ENCODE measurements around the gene CGB1.
"Not testable (repeated sequence)": the region's sequence is repeated elsewhere in the genome, so short reads cannot be mapped to it uniquely, and the experiment has no call there.

The CGB1 gene

DNA sequence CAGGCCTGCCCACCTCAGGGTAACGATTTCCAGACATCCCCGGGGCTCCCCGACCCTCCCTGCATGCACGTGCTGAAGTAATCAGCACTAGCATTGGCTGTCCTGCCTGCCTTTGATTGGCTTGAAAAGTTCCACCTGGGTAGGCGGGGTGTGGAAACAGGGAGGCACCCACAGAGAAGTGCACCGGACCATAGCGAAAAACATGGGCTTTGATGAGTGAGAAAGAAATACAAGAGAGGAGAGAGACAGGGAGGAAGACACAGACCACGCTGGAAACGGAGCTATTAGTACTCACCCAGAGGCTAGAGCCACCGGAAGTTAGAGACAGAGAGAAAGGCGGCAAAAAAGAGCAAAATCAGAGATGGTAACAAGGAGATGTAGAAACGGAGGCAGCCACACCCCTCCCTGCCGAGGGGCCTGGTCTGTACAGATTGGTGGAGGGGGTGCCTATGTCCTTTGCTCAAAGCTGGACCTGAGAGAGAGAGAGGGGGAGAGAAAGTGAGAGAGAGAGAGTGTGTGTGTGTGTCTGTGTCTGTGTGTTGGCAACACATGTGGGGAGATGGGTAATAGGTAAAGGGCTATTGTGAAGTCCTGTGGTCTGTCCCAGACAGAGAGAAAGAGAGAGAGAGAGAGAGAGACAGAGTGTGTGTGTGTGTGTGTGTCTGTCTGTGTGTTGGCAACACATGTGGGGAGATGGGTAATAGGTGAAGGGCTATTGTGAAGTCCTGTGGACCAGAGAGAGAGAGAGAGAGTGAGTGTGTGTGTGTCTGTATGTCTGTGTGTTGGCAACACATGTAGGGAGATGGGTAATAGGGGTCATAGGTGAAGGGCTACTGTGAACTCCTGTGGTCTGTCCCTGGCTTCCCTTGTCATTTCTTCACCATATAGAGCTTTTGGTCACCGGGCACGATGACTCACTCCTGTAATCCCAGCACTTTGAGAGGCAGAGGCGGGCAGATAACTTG is 15.5 kb downstream of the CGB1 start:
- DNase-seq, result no peak

DNA sequence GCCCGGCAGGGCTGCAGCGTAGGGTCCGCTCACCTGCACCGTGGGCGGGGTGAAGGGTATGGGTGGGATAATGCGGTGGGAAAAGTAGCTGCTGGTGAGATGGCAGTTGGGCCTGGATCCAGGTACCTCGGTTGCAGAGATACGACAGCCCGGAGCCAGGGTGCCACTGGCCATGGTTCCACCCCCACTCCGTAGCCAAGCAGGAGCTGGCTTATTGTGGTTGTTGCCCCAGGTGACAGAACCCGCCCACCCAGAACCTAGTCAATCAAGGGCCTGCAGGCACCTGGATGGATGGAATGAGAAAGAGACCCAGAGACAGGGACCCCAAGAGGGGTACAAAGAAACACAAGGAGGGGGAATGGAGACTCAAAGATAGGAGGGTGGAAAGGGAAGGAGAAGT is 16.4 kb downstream of the CGB1 start:
- DNase-seq, result no peak

DNA sequence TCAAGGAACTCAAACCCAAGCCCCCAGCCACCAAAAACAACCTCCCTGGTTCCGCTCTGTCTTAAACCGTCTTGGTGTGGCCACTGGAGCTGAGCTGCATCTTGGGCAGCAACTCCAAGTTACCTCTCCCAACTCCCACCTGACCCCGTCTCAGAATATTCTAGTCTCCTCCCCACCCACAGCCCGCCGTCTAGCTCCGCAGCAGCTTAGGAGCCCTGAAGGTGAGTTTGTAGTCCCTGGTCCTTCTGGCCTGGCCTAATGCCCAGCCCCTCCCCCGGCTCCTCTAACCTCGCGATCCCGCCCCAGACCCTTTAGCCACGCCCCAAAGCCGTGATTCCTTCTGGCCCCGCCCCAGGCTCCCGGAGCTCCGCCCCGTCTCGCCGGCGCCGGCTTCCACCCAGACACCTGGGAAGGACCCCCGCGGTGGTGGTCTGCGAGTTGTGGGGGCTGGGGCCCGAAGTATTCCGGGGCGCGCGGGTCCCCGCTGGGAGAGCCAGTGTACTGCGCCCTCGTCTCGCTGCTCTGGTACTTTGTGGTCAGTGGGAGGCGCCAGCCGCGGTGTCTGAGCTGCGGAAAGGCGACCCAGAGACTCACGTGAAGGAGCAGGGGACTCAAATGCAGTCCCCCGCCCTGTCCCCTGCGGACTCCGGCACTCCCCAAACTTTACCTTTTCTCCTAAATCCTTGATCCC is 17.3 kb downstream of the CGB1 start:
- no peak for DNase-seq

DNA sequence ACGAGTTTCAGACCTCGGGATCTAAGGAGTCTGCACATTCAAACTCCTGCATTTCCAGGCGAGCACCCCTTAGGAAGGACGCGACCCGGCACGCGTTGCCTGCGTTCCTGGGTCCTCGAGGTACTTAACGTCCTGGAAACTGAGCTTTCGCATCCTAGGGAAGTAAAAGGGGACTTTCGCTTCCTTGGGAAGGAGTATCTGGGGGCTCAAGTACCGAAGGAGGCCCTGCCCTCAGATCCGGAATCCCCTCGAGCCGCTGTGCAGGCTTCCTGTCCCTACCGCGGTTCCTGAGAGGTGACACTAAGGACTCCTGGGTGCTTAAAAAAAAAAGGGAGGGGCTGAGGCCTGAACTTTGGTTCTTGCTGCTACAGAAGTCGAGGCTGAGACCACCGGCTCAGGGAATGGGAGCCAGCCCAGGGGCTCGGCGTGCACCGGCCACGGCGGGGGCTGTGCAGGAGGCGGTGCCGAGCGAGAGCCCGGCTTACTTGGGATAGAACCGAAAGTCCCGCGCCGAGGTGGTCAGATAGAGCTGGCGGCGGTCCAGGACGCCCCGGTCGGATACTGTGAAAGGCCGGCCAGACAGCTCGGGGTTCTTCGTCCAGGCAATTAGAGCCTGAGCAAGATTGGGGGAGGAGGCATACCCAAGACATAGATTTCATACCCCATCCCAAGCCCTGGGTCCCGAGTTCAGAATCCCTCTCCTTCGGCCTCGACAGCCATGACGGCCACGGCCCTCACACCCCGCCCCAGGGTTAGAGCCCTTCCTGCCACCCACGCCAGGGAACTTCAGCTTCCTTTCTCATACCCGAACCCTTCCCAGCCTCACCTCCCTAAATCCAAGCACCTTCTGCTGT is 18.1 kb downstream of the CGB1 start:
- not testable (repeated sequence) for DNase-seq

DNA sequence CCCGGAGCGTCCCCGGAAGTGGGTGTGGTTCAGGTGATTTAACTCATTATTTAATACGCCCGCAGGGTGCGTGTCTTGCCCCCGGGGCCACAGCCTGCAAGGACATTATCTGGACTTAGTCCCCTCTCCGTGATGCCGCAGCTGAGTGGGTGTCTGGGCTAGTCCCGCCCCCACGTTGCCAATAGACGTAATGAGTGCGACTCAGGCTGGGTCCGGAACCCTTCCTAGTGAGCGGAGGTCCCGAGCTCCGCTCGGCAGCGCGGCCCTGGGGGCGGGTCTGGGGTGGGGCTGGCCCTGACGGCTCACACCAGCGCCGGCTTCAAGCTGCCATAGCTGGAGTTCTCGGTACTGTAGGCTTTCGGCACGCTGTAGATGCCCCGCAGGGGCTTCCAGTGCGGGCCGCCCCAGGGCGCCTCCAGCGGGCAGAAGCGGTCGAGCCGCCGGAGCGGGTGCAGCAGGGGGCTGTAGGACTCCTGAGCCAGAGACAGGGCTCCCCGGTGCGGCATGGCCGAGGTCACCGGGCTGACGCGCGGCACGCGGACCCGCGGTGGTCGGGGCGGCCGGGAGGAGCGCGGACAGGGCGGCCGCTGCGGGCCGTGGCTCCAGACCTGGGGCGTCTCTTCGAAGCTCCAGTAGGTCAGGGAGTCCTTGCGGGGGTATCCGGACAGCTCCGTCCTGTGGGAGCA is 18.9 kb downstream of the CGB1 start:
- no peak for DNase-seq

GRCh38 chr19:49017041-49017665 is 19.5 kb downstream of the CGB1 start, which contains the start of gene LHB:
Gene LHB (minus strand): TSS chr19:49017091. CDS start chr19:49017081, 10 bp downstream.
- DNase-seq, result no peak

- no peak for DNase-seq
Measured at GRCh38 chr19:49016067-49016839, 20.4 kb downstream of the CGB1 start.

- DNase-seq, result no peak
Measured at GRCh38 chr19:49014870-49015255, 21.8 kb downstream of the CGB1 start.

GRCh38 chr19:49014123-49014869 is 22.4 kb downstream of the CGB1 start:
- DNase-seq, result no peak

- no peak for DNase-seq
Measured at GRCh38 chr19:49011194-49011593, 25.5 kb downstream of the CGB1 start.

- no peak for DNase-seq
Measured at GRCh38 chr19:49010453-49010852, 26.2 kb downstream of the CGB1 start.

GRCh38 chr19:49009828-49010227 is 26.9 kb downstream of the CGB1 start:
- no peak for DNase-seq

- DNase-seq, result no peak
Measured at GRCh38 chr19:49006905-49007304, 29.8 kb downstream of the CGB1 start.

GRCh38 chr19:49004964-49005614 is 31.6 kb downstream of the CGB1 start:
- DNase-seq, result no peak

GRCh38 chr19:49004133-49004532 is 32.6 kb downstream of the CGB1 start:
- no peak for DNase-seq

- DNase-seq, result no peak
Measured at GRCh38 chr19:48999481-49000325, 37.0 kb downstream of the CGB1 start.

DNA sequence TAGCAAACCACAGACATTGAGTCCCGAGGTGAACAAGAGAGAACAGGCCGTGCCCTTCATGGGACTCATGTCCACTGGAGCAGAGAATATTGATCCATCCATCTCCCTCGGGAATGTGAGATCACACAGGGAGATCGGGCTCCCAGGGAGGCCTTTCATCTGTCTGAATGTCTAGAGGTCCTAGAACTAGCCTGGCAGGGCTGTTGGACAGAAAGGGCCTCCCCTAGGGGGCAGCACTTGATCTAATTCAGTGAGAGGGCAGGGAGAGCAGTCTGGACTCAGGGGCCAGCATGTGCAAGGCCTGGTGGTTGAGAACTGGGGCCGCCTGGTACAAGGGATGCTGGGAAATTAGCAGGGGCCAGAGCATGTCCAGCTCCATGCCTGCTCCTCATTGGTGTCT is 38.7 kb downstream of the CGB1 start:
- no peak for DNase-seq

DNA sequence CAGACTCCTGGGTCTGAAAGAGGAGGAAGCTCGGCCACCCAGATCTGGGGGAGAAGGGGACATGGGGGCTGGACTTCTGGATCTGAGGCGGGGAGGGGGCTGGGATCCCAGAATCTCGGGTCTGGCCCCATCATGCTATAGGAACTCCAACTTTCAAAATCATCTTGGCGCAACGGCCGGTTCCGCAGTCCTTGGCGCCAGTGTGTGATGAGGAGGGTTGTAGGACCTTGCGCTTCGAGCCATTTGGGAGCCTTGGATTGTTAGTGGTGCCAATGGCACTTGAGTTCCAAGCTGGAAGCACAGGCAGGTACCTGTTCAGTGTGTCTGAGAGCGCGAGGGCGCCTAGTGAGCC is 42.7 kb downstream of the CGB1 start:
- DNase-seq, result no peak

Data from GOT3 (cell line).